ENCODE data around the gene B3GALT5.

The B3GALT5 gene

DNA sequence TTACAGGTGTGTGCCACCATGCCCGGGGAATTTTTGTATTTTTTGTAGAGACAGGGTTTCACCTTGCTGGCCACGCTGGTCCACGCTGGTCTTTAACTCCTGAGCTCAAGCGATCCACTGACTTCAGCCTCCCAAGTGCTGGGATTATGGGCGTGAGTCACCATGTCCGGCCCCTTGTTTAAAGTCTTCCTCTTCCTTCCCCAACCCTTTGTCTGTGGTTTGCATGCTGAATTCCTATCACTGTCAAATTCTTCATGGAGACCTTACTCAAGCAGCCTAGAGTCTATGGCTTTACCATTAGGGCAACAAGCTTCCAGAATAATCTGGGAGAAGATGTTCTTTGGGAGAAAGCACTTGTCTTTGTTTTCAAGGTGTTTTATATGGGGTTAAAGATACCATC, 34.7 kb downstream of the B3GALT5 start:
- no peaks in the 10 kb centered on the region for H3K27me3 Mint-ChIP-seq
- no peak for DNase-seq
- CTCF ChIA-PET = no interaction called here
- H3K36me3 Mint-ChIP-seq = no peaks in the 10 kb centered on the region
- H3K4me1 Mint-ChIP-seq = no peaks in the 10 kb centered on the region
- peaks cover 3% of the 10 kb centered on the region for H3K9me3 Mint-ChIP-seq
- no peak overlapping the region for H3K27ac Mint-ChIP-seq
- no peak overlapping the region for H3K4me3 Mint-ChIP-seq

- Mint-ChIP-seq H3K27me3 (no peaks in the 10 kb centered on the region), H3K27ac (no peak overlapping the region), H3K4me3 (no peak overlapping the region), H3K9me3 (peaks cover 13% of the 10 kb centered on the region), H3K36me3 (no peaks in the 10 kb centered on the region), H3K4me1 (no peaks in the 10 kb centered on the region)
- DNase-seq = no peak
- CTCF ChIA-PET = no interaction called here
Observed at GRCh38 chr21:39648879-39649278, 36.1 kb downstream of the B3GALT5 start.

DNA sequence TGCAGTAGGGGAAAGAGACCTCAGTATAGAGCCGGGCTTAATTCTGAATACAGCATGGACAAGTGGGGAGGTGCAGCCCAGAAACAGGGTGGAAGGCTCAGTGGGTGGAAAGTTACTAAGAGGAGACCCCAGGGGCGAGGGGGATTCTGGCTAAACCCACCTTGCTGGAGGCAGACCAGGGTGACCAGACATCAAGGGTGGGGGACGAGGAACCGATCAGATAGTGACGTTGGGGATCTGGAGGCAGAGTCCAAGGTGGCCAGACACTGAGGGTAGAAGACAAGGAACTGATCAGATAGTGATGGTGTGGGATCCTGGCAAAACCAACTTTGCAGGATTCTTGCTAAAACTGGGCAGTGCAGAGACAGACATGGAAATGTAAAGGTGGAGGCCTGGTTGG, 36.8 kb downstream of the B3GALT5 start:
- no peak for DNase-seq
- Mint-ChIP-seq H3K9me3 (peaks cover 13% of the 10 kb centered on the region), H3K36me3 (no peaks in the 10 kb centered on the region), H3K27me3 (no peaks in the 10 kb centered on the region), H3K4me3 (no peak overlapping the region), H3K4me1 (no peaks in the 10 kb centered on the region), H3K27ac (no peak overlapping the region)
- CTCF ChIA-PET = no interaction called here

GRCh38 chr21:39650306-39650705, 37.6 kb downstream of the B3GALT5 start:
- CTCF ChIA-PET = no interaction called here
- Mint-ChIP-seq H3K27ac (no peak overlapping the region), H3K36me3 (no peaks in the 10 kb centered on the region), H3K9me3 (peaks cover 15% of the 10 kb centered on the region), H3K4me3 (no peak overlapping the region), H3K27me3 (no peaks in the 10 kb centered on the region), H3K4me1 (no peaks in the 10 kb centered on the region)
- DNase-seq = no peak

GRCh38 chr21:39650801-39651200, 38.1 kb downstream of the B3GALT5 start:
- Mint-ChIP-seq H3K4me1 (no peaks in the 10 kb centered on the region), H3K4me3 (no peak overlapping the region), H3K27me3 (no peaks in the 10 kb centered on the region), H3K9me3 (peaks cover 15% of the 10 kb centered on the region), H3K36me3 (no peaks in the 10 kb centered on the region), H3K27ac (no peak overlapping the region)
- no peak for DNase-seq
- CTCF ChIA-PET = no interaction called here

DNA sequence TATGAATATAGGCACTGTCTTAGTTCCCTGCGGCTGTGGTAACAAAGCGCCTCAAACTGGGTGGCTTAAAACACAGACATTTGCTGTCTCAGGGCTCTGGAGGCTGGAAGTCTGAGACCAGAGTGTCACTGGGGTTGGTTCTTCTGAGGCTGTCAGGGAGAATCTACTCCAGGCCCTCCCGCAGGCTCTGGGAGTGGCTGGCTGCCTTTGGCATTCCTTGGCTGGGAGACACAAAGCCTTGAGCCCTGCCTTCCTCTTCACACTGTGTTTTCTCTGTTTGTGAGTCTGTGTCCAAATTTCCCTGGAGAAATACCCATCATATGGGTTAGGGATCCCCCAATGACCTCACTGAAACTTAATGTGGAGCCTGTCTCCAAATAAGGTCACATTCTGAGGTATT, 38.5 kb downstream of the B3GALT5 start:
- DNase-seq = no peak
- no peaks in the 10 kb centered on the region for H3K36me3 Mint-ChIP-seq
- no peak overlapping the region for H3K4me3 Mint-ChIP-seq
- H3K27ac Mint-ChIP-seq = no peak overlapping the region
- H3K9me3 Mint-ChIP-seq = peaks cover 15% of the 10 kb centered on the region
- CTCF ChIA-PET = no interaction called here
- no peaks in the 10 kb centered on the region for H3K4me1 Mint-ChIP-seq
- H3K27me3 Mint-ChIP-seq = no peaks in the 10 kb centered on the region

DNA sequence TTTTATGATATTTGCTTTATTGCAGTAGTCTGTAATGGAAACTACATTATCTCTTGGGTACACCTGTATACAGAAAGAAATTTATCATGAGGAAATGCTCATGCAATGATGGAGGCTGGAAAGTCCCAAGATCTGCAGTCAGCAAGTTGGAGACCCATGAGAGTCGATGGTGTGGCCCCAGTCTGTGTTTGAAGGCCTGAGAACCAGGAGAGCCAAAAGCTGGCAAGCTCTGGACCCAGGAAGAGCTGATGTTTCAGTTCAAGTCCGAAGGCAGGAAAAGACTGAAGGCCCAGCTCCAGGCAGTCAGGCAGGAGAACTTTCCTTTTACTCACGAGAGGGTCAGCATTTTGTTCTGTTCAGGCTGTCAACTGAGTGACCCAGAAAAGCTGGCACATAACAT, 42.2 kb downstream of the B3GALT5 start:
- DNase-seq = no peak
- H3K27ac Mint-ChIP-seq = no peak overlapping the region
- CTCF ChIA-PET = no interaction called here
- H3K36me3 Mint-ChIP-seq = no peaks in the 10 kb centered on the region
- peaks cover 8% of the 10 kb centered on the region for H3K27me3 Mint-ChIP-seq
- no peaks in the 10 kb centered on the region for H3K4me1 Mint-ChIP-seq
- H3K9me3 Mint-ChIP-seq = peaks cover 15% of the 10 kb centered on the region
- H3K4me3 Mint-ChIP-seq = no peak overlapping the region

GRCh38 chr21:39655589-39655988, 42.8 kb downstream of the B3GALT5 start:
- Mint-ChIP-seq H3K9me3 (peaks cover 15% of the 10 kb centered on the region), H3K4me3 (no peak overlapping the region), H3K27ac (no peak overlapping the region), H3K27me3 (peaks cover 13% of the 10 kb centered on the region), H3K4me1 (no peaks in the 10 kb centered on the region), H3K36me3 (no peaks in the 10 kb centered on the region)
- no peak for DNase-seq
- CTCF ChIA-PET = no interaction called here

DNA sequence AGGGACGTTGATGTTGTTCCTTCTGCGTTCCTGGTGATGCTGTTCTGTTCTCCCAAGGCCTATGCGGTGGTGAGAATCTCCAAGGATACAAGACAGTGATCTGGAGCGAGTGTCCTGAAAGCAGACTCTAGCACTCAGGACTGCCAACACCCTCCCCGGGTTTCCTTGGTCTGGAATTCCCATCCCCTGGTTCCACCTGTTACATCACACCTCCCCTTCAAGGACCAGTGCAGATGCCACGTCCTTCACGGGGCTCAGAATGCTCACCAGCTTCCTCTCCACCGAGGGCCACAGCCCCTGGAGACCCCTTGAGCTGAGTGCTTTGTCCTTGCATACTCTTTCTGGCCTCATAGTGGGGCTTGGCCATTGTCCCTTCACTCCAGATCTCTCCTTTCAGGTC, 43.5 kb downstream of the B3GALT5 start:
- no peak for DNase-seq
- H3K27ac Mint-ChIP-seq = no peak overlapping the region
- no peaks in the 10 kb centered on the region for H3K36me3 Mint-ChIP-seq
- no peak overlapping the region for H3K4me3 Mint-ChIP-seq
- H3K27me3 Mint-ChIP-seq = peaks cover 14% of the 10 kb centered on the region
- CTCF ChIA-PET = no interaction called here
- no peaks in the 10 kb centered on the region for H3K4me1 Mint-ChIP-seq
- H3K9me3 Mint-ChIP-seq = peaks cover 12% of the 10 kb centered on the region

DNA sequence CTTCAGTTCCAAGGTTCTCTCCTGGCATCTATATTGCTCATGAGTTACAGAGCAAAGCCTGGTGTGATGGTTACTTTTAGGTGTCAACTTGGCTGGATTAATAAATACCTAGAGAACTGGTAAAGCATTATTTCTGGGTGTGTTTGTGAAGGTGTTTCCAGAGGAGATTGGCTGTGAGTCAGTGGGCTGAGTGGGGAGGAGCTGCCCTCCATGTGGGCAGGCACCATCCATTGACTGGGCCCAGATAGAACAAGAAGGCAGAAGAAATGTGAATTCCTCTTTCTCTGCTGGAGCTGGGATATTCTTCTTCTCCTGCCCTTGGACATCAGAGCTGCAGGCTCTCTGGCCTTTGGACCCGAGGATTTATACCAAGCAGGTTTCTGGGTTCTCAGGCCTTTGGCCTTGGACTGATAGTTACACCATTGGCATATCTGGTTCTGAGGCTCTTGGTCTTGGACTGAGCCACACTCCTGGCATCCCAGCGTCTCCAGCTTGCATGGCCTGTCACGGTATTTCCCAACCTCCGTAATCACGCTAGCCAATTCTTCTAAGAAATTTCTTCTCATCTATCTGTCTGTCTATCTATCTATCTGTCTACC, 44.5 kb downstream of the B3GALT5 start:
- no peaks in the 10 kb centered on the region for H3K36me3 Mint-ChIP-seq

GRCh38 chr21:39658066-39658465, 45.3 kb downstream of the B3GALT5 start:
- Mint-ChIP-seq H3K4me3 (no peak overlapping the region), H3K9me3 (peaks cover 10% of the 10 kb centered on the region), H3K4me1 (no peaks in the 10 kb centered on the region), H3K36me3 (no peaks in the 10 kb centered on the region), H3K27me3 (peaks cover 14% of the 10 kb centered on the region), H3K27ac (no peak overlapping the region)
- CTCF ChIA-PET = no interaction called here
- DNase-seq = no peak

More for the DNA sequence above, 44.5 kb downstream of the B3GALT5 start:
- H3K27ac Mint-ChIP-seq = no peak overlapping the region
- H3K4me3 Mint-ChIP-seq = no peak overlapping the region
- no peaks in the 10 kb centered on the region for H3K4me1 Mint-ChIP-seq
- CTCF ChIA-PET = no interaction called here
- peaks cover 12% of the 10 kb centered on the region for H3K9me3 Mint-ChIP-seq
- H3K27me3 Mint-ChIP-seq = peaks cover 14% of the 10 kb centered on the region
- no peak for DNase-seq

DNA sequence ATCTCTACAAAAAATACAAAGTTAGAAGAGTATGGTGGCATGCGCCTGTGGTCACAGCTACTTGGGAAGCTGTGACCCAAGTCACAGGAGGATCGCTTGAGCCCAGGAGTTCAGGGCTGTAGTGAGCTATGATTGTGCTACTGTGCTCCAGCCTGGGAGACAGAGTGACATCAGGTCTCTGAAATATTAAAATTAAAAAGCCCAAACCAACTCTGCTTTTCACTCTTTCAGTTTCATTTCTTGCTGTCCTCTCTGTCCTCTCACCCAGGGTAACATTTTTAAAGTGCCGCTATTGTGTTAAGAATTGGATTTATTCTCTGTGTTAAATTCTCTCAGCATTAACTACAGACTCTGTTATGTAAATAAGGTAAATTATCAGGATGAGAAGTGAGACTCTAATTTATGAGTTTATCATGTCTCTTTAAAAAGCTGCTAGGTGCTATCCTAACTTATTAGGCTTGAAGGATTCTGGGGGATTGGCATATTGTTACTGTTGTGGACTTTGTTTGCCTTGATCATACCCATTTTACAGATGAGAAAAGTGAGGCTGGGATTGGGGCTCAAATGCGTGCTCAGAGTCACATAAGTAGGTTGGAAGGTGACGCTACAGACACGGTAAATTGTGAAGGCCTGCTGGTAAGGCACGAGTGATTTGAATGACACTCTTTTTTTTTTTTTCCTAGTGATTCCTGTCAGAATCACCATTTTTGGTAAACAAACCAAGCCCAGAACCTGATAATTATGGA, 46.5 kb downstream of the B3GALT5 start:
- Mint-ChIP-seq H3K9me3 (peaks cover 2% of the 10 kb centered on the region), H3K4me3 (no peak overlapping the region), H3K4me1 (no peaks in the 10 kb centered on the region), H3K27me3 (peaks cover 14% of the 10 kb centered on the region), H3K36me3 (no peaks in the 10 kb centered on the region), H3K27ac (no peak overlapping the region)
- CTCF ChIA-PET = no interaction called here
- no peak for DNase-seq

- H3K9me3 Mint-ChIP-seq = no peaks in the 10 kb centered on the region
- no peak overlapping the region for H3K27ac Mint-ChIP-seq
- no peak for DNase-seq
- CTCF ChIA-PET = no interaction called here
- peaks cover 14% of the 10 kb centered on the region for H3K27me3 Mint-ChIP-seq
- H3K36me3 Mint-ChIP-seq = no peaks in the 10 kb centered on the region
- no peak overlapping the region for H3K4me3 Mint-ChIP-seq
- no peaks in the 10 kb centered on the region for H3K4me1 Mint-ChIP-seq
Observed at GRCh38 chr21:39660191-39660980, 47.6 kb downstream of the B3GALT5 start.

GRCh38 chr21:39661121-39661520, 48.4 kb downstream of the B3GALT5 start:
- H3K36me3 Mint-ChIP-seq = no peaks in the 10 kb centered on the region
- no peak for DNase-seq

GRCh38 chr21:39661740-39662139, 49.0 kb downstream of the B3GALT5 start:
- no peak overlapping the region for H3K4me3 Mint-ChIP-seq
- CTCF ChIA-PET = interaction anchor here (0.8 kb wide), 1 partner anchor 206 kb away, joined by 3 read pairs; no protein-coding TSS in a partner anchor

More at GRCh38 chr21:39661121-39661520, 48.4 kb downstream of the B3GALT5 start:
- no peak overlapping the region for H3K27ac Mint-ChIP-seq
- no peak overlapping the region for H3K4me3 Mint-ChIP-seq
- CTCF ChIA-PET = interaction anchor here (0.8 kb wide), 1 partner anchor 207 kb away, joined by 3 read pairs; no protein-coding TSS in a partner anchor
- peaks cover 14% of the 10 kb centered on the region for H3K27me3 Mint-ChIP-seq
- no peaks in the 10 kb centered on the region for H3K9me3 Mint-ChIP-seq
- H3K4me1 Mint-ChIP-seq = no peaks in the 10 kb centered on the region

More at GRCh38 chr21:39661740-39662139, 49.0 kb downstream of the B3GALT5 start:
- no peaks in the 10 kb centered on the region for H3K9me3 Mint-ChIP-seq
- no peak overlapping the region for H3K27ac Mint-ChIP-seq
- H3K27me3 Mint-ChIP-seq = peaks cover 14% of the 10 kb centered on the region
- H3K36me3 Mint-ChIP-seq = no peaks in the 10 kb centered on the region
- no peak for DNase-seq
- H3K4me1 Mint-ChIP-seq = no peaks in the 10 kb centered on the region
